ENCODE data around the gene TVP23C. TPM values are rescaled to one million over a fixed set of nuclear protein-coding genes. Genes with fewer than 3 reads are reported as not detected.

TVP23C gene
- total and polyA plus RNA-seq, 2 donors (not counting 3 experiments of a cell fraction or from before 2014, with no cell fraction given) = 6.4 to 36.3 TPM

GRCh38 chr17:15472891-15473290 lies 90.4 kb downstream of the TVP23C start:
- H3K4me1 ChIP-seq (ENCODE audit: control insufficient read depth, extremely low read depth, insufficient read depth, low read length) = peaks cover 7% of the 10 kb centered on the region
- H3K27me3 ChIP-seq (ENCODE audit: control insufficient read depth in 2 of 2, insufficient read depth in 2 of 2, low read length in 2 of 2) = no peaks in the 10 kb centered on the region
- no peak overlapping the region for H3K27ac ChIP-seq (ENCODE audit: insufficient read depth, low read depth, low read length)
- no TSS peak for BruUV-seq (replicated peaks)
- no peaks in the 10 kb centered on the region for H3K79me2 ChIP-seq (ENCODE audit: control insufficient read depth, insufficient read depth, low read length)
- no peaks in the 10 kb centered on the region for H3K9me1 ChIP-seq (replicated peaks; ENCODE audit: control insufficient read depth, extremely low read depth, insufficient read depth, low read length)
- intact Hi-C loops (cut with micrococcal nuclease) = no loop called here
- TF ChIP-seq POLR2A (IDR thresholded peaks at IDR 0.05; ENCODE audit: low read depth, low read length) (no peak), GATA2 (IDR thresholded peaks at IDR 0.05; ENCODE audit: insufficient read depth, insufficient read length, low read depth, low read length) (no peak), JUN (IDR thresholded peaks at IDR 0.05; ENCODE audit: borderline replicate concordance, insufficient read depth, insufficient read length, low read depth) (no peak), MYC (IDR thresholded peaks at IDR 0.05; ENCODE audit: low read depth, low read length) (no peak), MAX (IDR thresholded peaks at IDR 0.05; ENCODE audit: insufficient read depth, insufficient read length) (no peak), FOS (IDR thresholded peaks at IDR 0.05; ENCODE audit: borderline replicate concordance, insufficient read depth, low read length) (no peak), CTCF (IDR thresholded peaks at IDR 0.05; ENCODE audit: extremely low read depth in 1 of 2, insufficient read depth in 1 of 2, low read depth in 1 of 2, low read length in 2 of 2) (no peak), POLR2AphosphoS5 (IDR thresholded peaks at IDR 0.05; ENCODE audit: insufficient read depth, low read depth, low read length) (no peak), EZH2 (IDR thresholded peaks at IDR 0.05; ENCODE audit: borderline replicate concordance, low read depth, low read length, severe bottlenecking) (no peak)
- ChIA-PET POLR2A (no interaction called here), CTCF (interaction anchor here (1.1 to 1.3 kb wide), 2 partner anchors 11 to 16 kb away, joined by 3 to 4 read pairs; no protein-coding TSS in a partner anchor)
- H3K4me3 ChIP-seq (replicated peaks in 1 of 3; ENCODE audit: insufficient read depth in 1 of 3, low read depth in 1 of 3, low read length in 3 of 3) = no peak overlapping the region
- H2AFZ ChIP-seq (ENCODE audit: low read depth, low read length) = no peak overlapping the region
- no peaks in the 10 kb centered on the region for H3K36me3 ChIP-seq (ENCODE audit: control insufficient read depth in 2 of 2, extremely low read depth in 1 of 2, insufficient read depth in 2 of 2, low read length in 2 of 2)
- no peak overlapping the region for H3K9ac ChIP-seq (replicated peaks; ENCODE audit: extremely low read depth, insufficient read depth, low read length)
- no peak overlapping the region for H3K4me2 ChIP-seq (ENCODE audit: insufficient read depth, low read length)
- DNase-seq (ENCODE audit: low read depth, low spot score) (no peak), FAIRE-seq (no peak)
- H3K9me3 ChIP-seq (replicated peaks; ENCODE audit: control insufficient read depth, insufficient read depth, low read length) = no peaks in the 10 kb centered on the region
- dilution Hi-C loops (cut with MboI; ENCODE audit: extremely low pct_ligation_motif_present, low sequenced_read_pairs) = no loop called here
- H4K20me1 ChIP-seq (replicated peaks; ENCODE audit: control insufficient read depth, extremely low read depth, insufficient read depth, low read length) = no peaks in the 10 kb centered on the region

Measured in endothelial cell of umbilical vein (primary cell).